D341Med (cell line): ENCODE data around the gene PRDX3.

ENCODE experiments used
- DNase-seq: peaks from one replicate; pipeline ENCODE4 v3.0.0; 2012; ENCODE audit warnings: low spot score

The PRDX3 gene

GRCh38 chr10:119129721-119130120 is 48.9 kb downstream of the PRDX3 start:
- no peak for DNase-seq

DNA sequence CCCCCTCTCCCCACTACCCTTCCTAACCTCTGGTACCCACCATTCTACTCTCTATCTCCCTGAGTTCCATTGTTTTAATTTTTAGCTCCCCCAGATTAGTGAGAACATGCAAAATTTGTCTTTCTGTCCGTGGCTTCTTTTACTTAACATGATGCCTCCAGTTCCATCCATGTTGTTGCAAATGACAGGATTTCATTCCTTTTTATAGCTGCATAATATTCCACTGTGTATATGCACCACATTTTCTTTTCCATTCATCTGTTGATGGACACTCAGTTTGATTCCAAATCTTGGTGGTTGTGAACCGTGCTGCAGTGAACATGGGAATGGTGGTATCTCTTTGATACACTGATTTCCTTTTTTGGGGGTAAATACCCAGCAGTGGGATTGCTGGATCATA is 52.7 kb downstream of the PRDX3 start:
- DNase-seq: no peak

- no peak for DNase-seq
Measured at GRCh38 chr10:119120875-119121274, 57.7 kb downstream of the PRDX3 start.

DNA sequence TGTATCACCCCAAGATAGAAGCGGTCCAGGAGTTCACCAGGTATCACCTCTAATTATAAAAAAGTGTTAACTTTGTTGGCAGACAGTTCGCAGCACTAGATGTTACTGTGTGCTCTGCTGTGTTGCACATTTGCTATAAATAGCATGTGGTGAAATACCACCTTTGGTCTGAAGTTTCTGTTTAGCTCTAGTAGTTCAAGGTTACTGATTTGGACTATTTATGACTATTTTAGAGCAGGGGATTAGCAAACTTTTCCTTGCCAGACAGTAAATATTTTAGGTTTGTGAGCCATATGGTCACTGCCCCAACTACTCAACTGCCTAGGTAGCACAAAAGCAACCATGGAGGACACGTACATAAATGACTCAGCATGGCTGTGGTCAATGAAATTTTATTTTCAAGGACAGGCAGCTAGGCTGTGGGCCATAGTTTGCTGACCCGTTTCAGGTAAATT is 58.2 kb downstream of the PRDX3 start:
- DNase-seq: no peak

GRCh38 chr10:119119400-119119799 is 59.2 kb downstream of the PRDX3 start:
- no peak for DNase-seq

DNA sequence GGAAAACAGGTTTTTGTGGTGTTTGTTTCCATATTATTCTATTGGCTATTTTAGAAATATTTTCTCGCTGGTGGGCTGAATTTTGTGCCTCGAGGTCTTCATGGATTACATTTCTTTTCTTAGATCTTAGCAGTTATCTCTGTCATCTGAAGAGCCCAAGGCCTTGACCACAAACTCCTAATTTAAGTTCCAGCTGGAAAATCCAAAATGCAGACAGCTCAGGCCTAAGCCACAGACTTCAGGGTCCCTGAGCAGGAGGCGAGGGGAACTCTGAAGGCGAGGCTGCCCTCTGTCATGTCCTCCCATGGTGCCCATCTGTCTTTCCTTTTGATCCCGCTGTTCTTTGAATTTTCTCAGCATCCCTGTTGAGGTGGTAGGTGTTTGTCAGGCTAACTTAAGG is 60.4 kb downstream of the PRDX3 start:
- DNase-seq: no peak
